HG03520 (cell line): Measurements from ENCODE around the gene KLHL17.

Experiments used
- ATAC-seq: cut with Tn5 transposase; IDR thresholded peaks from one replicate; pipeline ENCODE4 v1.9.1; 2021; ENCODE audit warnings: mild to moderate bottlenecking, moderate library complexity; ENCODE audit not compliant: unreplicated experiment

The KLHL17 gene

DNA sequence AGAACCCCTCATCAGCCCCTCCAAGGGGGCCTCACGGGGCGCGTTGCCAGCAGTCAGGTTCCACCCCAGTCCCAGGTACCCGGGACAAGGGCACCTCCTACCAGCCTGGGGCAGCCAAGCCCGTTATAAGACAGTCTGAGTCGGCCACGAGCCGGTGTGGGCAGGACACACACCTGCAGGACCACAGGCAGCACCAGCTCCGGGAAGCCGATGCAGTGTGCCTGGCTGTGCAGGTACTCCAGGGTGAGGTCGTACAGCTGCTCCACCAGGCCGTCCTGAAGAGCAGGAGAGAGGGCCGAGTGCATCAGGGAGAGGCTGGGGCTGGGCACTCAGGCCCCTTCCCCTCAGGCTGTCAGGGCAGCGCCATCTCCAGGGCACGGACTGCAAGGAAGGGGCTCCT lies 12.4 kb upstream of the KLHL17 start:
- no peak for ATAC-seq

DNA sequence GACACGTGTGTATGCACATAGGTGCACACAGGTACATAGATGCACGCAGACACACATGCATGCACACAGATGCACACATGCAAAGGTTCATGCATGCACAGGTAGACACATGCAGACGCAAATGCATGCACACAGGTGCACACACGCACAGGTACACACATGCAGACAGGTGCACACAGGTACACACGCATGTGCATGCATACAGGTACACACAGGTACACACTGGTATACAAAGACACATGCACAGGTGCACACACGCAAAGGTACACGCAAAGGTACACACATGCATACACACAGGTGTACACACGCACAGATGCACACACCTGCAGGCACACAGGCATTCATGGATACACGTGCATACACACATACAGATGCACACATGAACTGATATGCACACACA lies 10.1 kb upstream of the KLHL17 start:
- ATAC-seq = no peak

DNA sequence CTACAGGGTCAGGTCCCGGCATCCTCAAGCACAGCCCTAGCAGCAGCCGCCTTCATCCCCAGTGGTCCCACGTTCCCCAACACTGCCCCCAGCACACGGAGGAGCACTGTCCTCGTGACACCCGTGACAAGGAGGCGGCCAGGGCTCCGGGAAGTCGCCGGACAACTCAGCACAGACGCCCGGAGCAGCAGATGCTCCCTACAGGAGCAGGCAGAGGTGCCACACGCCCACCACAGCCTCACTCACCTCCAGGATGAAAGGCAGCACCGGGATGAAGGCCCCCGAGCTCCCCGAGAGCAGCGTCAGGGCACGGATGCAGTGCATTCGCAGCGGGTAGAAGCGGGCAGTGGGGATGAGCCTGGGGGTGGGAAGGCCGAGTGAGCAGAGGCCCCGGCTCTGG lies 9.5 kb upstream of the KLHL17 start:
- ATAC-seq = no peak

- ATAC-seq = no peak
These were observed 9.0 kb upstream of the KLHL17 start for GRCh38 chr1:951364-951763.

- no peak for ATAC-seq
These were observed 8.2 kb upstream of the KLHL17 start for GRCh38 chr1:952201-952600.

- no peak for ATAC-seq
These were observed 7.8 kb upstream of the KLHL17 start for GRCh38 chr1:952603-953002.

- no peak for ATAC-seq
These were observed 6.7 kb upstream of the KLHL17 start for GRCh38 chr1:953524-954320.

DNA sequence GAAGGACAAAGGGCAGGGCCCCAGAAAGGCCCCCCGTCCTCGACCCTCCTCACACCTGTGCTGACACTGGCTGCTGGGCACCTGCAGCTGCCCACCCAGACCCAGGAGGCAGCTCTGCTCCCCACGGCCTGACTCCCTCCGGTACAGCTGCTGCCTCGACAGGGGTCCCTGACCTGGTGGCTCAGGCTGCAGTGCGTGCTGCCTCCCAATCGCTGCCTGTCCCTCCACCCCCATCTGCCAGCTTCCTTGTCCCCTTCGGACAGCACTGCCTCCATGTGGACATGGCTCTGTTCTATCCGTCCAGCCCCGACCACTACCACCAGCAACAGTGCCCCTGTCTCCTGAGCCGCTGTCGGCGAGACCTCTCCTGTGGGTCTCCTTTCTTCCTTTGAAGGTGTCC lies 5.5 kb upstream of the KLHL17 start:
- ATAC-seq = no peak

GRCh38 chr1:955474-955873 lies 4.9 kb upstream of the KLHL17 start:
- ATAC-seq = no peak

- ATAC-seq = no peak
These were observed 3.7 kb upstream of the KLHL17 start for GRCh38 chr1:956636-957035.

DNA sequence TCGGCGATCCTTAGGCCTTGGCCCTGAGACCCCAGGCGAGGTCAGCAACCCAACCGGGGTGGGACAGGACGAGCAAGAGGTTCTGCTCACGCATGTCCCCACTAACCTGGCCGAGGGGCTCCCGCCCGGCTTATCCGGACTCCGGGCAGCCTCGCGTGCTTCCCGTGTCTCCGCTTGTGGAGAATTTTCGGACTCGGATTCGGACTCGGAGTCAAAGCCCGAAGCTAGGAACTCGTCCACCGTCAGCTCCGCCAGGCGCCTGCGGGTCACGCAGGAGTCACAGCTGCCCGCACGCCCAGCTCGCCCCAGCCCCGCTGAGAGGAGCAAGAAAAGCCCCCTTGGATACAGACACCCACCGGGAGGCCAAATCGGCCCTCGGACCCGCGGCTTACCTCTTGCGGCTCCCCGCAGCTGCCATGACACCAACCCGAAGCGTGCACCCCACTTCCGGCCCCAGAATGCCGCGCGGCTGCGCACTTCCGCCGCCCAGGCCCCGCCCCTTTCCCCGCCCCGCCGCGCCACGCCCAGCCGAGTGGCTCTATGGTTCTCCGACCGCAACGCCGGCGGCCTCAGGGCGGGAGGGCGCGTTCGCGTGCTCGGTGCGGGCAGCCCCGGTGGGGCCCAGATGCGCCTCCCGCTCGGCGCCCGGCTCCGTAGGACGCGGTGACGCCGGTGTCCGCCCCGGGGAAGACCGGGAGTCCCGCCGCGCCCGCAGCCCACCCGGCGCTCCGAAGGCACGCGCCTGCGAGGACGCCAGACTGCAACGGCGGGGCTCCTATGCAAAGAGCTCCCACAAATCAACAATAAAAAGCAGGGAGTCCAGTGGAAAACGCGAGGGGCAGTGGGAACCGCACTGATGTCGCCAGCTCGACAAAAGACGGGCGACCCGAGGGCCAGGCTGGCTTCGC lies 1.3 kb upstream of the KLHL17 start, which contains the start of gene NOC2L:
Gene NOC2L (minus strand): TSS at position 434 of the 908 bp plus-strand sequence. CDS start 16 bp downstream, at position 418.
- ATAC-seq = peak; percentile 56

- ATAC-seq = no peak
These were observed 537 bp upstream of the KLHL17 start for GRCh38 chr1:959731-960362.

- ATAC-seq = no peak
These were observed 817 bp downstream of the KLHL17 start for GRCh38 chr1:961132-961669.

DNA sequence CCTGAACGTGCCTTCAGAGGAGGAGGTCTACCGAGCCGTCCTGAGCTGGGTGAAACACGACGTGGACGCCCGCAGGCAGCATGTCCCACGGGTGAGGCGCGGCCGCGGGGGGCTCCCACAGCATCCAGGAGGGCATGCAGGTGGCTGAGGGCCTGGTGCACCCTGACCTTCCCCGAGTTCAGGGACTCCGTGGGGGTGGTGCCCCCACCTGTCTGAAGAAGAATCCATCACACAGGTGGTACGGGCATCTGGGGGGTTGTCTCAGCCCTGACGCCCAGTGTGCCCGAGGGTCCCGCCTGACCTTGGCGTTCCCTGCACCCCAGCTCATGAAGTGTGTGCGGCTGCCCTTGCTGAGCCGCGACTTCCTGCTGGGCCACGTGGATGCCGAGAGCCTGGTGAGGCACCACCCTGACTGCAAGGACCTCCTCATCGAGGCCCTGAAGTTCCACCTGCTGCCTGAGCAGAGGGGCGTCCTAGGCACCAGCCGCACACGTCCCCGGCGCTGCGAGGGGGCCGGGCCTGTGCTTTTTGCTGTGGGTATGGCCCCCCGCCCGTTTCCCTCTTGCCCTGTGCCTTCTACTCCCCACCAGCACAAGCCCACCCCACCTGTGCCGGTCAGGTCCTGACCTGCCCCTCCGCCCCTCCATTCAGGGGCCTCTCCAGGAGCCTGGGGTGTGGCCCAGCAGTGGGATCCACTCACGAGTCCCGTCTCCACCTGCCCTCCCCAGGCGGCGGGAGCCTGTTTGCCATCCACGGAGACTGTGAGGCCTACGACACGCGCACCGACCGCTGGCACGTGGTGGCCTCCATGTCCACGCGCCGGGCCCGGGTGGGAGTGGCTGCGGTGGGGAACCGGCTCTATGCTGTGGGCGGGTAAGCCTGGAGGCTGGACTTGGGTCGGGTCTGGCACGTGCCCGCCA lies 2.3 kb downstream of the KLHL17 start:
- ATAC-seq = no peak

DNA sequence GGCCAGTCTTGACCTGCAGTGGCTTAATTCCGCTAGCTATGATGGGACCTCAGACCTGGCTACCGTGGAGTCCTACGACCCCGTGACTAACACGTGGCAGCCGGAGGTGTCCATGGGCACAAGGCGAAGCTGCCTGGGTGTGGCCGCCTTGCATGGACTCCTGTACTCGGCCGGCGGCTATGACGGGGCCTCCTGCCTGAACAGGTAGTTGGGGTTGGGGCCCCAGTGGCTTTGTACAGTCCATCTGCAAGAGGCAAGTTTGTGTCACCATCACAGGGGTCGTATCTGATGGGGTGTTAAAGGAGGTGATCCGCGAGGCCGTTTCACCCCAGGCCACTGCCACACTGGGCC lies 2.9 kb downstream of the KLHL17 start:
- no peak for ATAC-seq

GRCh38 chr1:963746-964525 lies 3.6 kb downstream of the KLHL17 start:
- ATAC-seq = no peak

GRCh38 chr1:964691-965525 lies 4.5 kb downstream of the KLHL17 start:
- ATAC-seq = no peak

- ATAC-seq = no peak
These were observed 5.2 kb downstream of the KLHL17 start for GRCh38 chr1:965526-966134.
